Smooth muscle cell of bladder (primary cell): ENCODE results near the gene GDPD5. TPM values are rescaled to one million over a fixed set of nuclear protein-coding genes. Genes with fewer than 3 reads are reported as not detected.

ENCODE experiments used
- total RNA-seq: library from RNA; depleted of rRNA; stranded (reverse); fragments of >200 nt; gene quantifications from 2 replicates; pipeline ENCODE4 v1.2.3, GENCODE V29; 2014

GDPD5 gene
- 4.1 and 9.0 TPM in 2 replicates for total RNA-seq

GRCh38 chr11:75525433-75526191 is at the start of gene GDPD5:
GDPD5 (minus strand) TSS chr11:75525941; CDS start chr11:75477735, 48,206 bp downstream.

GRCh38 chr11:75562048-75562835 is 36.5 kb upstream of the GDPD5 start, which contains the start of gene SERPINH1:
SERPINH1 (plus strand) TSS chr11:75562253; CDS start chr11:75566350, 4,097 bp downstream.

GRCh38 chr11:75432911-75433321 is 92.8 kb downstream of the GDPD5 start, which contains the start of gene KLHL35:
KLHL35 (minus strand) TSS chr11:75433203; CDS start chr11:75430629, 2,574 bp downstream.

GRCh38 chr11:75399344-75400145 is 126.2 kb downstream of the GDPD5 start, which contains the start of gene RPS3:
RPS3 (plus strand) TSS chr11:75399518; CDS start chr11:75399548, 30 bp downstream.

Other genes starting within 250 kb of the GDPD5 start
- 9.1 and 11.1 TPM in 2 replicates for gene ARRB1, start 174.3 kb downstream of the GDPD5 start, total RNA-seq
- gene RPS3, start 126.4 kb downstream of the GDPD5 start, total RNA-seq: 2,735 and 2,909 TPM in 2 replicates
- gene KLHL35, start 92.7 kb downstream of the GDPD5 start, total RNA-seq: 2.4 and 3.0 TPM in 2 replicates
- gene SERPINH1, start 36.3 kb upstream of the GDPD5 start, total RNA-seq: 1,258 and 1,381 TPM in 2 replicates
- 1.4 and 1.8 TPM in 2 replicates for gene MAP6, start 143.1 kb upstream of the GDPD5 start, total RNA-seq
- not detected in 2 replicates for gene MOGAT2, start 191.9 kb upstream of the GDPD5 start, total RNA-seq
- gene DGAT2, start 242.8 kb upstream of the GDPD5 start, total RNA-seq: 4.4 and 4.8 TPM in 2 replicates